ENCODE data around the gene EXOSC5.
"Not testable (repeated sequence)": the region's sequence is repeated elsewhere in the genome, so short reads cannot be mapped to it uniquely, and the experiment has no call there.

The EXOSC5 gene

GRCh38 chr19:41405776-41406175 is 8.6 kb upstream of the EXOSC5 start:
- DNase-seq (ENCODE audit: low read depth) = no peak

DNA sequence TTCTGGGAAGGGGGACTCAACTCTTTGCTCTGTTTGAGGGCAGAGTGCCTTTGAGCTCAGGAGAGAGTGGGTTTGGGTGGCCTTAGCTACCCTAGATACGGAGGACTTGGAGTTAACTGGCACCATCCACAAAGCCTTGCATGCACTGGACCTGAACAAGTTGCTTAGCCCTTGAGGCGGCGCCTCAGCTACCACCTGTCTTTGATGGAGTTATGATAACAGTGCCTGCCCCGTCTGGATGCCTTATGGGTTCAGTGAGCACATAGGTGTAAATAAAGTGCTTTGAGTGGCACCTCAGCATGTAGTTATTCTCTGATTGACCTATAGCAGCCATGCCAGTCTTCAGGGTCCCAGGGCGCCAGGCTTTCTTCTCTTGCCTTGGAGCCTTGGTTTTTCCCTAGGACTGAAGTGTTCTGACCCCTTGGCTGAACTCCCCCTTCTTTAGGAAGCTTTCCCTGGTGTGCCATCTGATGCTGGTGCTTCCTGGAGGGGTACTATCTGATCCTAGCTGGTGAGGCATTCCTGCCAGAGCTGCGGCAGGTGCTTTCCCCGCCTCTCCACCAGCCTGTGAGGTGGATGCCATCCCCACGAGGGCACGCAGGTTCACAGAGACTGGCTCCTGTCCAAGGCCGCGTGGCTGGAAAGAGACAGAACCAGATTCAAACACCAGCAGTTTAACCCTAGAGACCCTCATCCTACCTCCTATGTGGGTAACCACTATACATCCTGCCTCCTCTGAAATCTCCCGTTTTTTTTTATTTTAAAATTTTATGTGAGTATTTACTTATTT is 6.2 kb upstream of the EXOSC5 start:
- no peak for DNase-seq (ENCODE audit: low read depth)

GRCh38 chr19:41402010-41402409 is 4.9 kb upstream of the EXOSC5 start:
- DNase-seq (ENCODE audit: low read depth) = no peak

- no peak for DNase-seq (ENCODE audit: low read depth)
These were observed 4.3 kb upstream of the EXOSC5 start for GRCh38 chr19:41401483-41401882.

- no peak for DNase-seq (ENCODE audit: low read depth)
These were observed 2.4 kb upstream of the EXOSC5 start for GRCh38 chr19:41399525-41399924.

GRCh38 chr19:41399091-41399490 is 1.9 kb upstream of the EXOSC5 start:
- DNase-seq (ENCODE audit: low read depth) = no peak

GRCh38 chr19:41398598-41398997 is 1.4 kb upstream of the EXOSC5 start:
- DNase-seq (ENCODE audit: low read depth) = no peak

DNA sequence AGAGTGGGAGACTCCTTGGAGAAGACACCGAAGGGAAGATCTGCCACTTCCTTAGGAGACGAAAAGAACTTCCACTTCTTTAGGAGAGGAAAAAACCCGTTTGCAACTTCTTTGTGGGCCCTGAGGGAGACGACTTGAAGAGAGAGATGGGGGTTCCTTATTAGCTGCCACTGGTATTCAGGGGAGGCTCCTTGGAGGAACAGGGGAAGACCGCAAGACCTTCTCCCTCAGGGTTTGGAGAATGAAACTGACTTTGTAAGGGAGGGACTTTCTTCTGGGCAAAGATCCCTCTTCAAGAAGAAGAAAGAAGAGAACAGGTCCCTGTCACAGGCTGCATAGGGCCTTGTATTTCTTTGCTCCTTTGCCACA is 875 bp upstream of the EXOSC5 start:
- DNase-seq (ENCODE audit: low read depth) = no peak

GRCh38 chr19:41395355-41395754 is 1.8 kb downstream of the EXOSC5 start:
- DNase-seq (ENCODE audit: low read depth) = no peak

GRCh38 chr19:41392775-41393174 is 4.4 kb downstream of the EXOSC5 start:
- no peak for DNase-seq (ENCODE audit: low read depth)

DNA sequence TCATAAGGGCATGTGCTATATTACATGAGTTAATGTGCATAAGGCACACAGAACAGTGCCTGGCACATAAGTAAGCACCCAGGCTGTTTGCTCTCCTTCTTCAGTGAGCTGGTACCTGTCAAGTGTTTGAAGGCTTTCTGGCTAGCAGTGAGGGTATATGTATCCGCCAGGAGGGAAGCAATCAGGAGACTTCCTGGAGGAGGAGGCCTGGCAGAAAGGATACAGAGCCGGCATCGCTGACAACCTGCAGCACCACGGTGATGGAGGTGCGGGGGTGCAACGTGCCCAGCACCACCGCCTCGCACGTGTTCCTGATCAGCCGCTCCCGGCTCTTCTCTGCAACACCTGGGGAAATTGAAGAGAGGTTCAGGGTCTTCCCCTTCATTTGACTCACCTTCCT is 5.5 kb downstream of the EXOSC5 start:
- no peak for DNase-seq (ENCODE audit: low read depth)

- no peak for DNase-seq (ENCODE audit: low read depth)
These were observed 10.7 kb downstream of the EXOSC5 start for GRCh38 chr19:41386442-41386841.

GRCh38 chr19:41384351-41384750 is 12.8 kb downstream of the EXOSC5 start:
- DNase-seq (ENCODE audit: low read depth) = no peak

GRCh38 chr19:41381536-41381935 is 15.6 kb downstream of the EXOSC5 start:
- DNase-seq (ENCODE audit: low read depth) = not testable (repeated sequence)

DNA sequence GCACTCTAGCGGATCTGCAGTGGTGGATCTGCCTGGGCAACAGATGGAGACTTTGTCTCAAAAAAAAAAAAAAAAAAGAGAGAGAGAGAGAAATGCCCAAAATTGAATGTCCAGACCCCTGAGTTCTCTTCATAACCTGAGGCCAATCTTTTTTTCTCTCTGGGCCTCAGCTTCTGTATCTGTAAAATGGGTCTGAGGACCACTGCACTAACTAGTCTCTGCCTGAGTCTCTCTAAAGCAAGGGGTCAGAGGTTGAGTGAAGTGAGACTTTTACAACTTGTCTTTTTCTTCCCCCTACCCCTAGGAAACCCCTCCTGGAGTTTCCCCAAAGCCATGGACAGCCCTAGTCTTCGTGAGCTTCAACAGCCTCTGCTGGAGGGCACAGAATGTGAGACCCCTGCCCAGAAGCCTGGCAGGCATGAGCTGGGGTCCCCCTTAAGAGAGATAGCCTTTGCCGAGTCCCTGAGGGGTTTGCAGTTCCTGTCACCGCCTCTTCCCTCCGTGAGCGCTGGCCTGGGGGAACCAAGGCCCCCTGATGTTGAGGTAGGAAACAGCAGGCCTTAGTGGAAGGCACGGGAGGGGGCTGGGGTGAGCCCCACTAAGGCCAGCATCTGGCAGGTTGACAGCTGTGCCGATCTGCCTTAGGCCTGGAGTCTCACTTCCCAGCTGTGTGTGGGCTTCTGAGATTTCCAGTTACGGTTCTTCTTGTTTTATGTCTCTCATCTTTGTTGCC is 19.0 kb downstream of the EXOSC5 start:
- no peak for DNase-seq (ENCODE audit: low read depth)

- DNase-seq (ENCODE audit: low read depth) = no peak
These were observed 20.2 kb downstream of the EXOSC5 start for GRCh38 chr19:41376998-41377365.

DNA sequence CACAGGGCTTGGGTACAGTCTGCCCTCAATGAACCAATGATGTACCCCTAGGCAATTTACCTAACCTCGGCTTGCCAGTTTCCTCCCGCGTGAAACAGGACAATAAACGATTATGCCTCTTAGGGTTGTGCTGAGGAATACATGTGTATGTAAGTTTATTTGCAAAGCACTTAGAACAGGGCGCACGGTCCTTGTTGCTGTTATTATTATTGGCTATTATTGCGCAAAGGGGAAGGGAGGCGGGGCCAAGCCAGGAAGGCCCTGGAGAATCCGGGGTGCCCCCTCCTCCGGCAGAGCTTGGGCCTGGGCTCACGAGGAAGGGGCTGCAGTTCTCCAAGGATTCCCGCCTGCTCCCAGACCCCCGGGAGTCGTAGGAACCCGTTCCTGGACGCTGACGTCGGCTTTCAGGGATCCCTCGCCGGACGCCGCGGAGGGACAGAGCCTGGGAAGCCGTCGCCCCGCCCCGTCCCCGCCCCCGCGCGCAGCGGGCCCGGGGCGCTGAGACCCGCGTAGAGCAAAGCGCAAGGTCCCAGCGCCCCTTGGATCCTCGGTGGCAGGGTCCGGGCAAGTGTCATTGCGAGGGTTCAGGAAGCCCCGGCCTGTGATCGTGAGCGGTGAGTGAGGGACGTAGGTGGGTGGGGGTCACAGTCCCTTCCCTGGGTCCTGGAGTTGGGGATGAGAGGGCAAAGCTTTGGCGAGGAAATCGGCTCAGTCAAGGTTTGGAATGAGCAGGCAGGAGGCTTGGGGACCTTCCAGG is 20.7 kb downstream of the EXOSC5 start, which contains the start of gene TMEM91:
TMEM91 (plus strand) TSS at position 293 of the 757 bp plus-strand sequence. CDS start 1,777 bp downstream, outside the sequence.
- DNase-seq (ENCODE audit: low read depth) = no peak

GRCh38 chr19:41373993-41374392 is 23.2 kb downstream of the EXOSC5 start:
- no peak for DNase-seq (ENCODE audit: low read depth)

GRCh38 chr19:41372501-41372900 is 24.7 kb downstream of the EXOSC5 start:
- DNase-seq (ENCODE audit: low read depth) = no peak

- no peak for DNase-seq (ENCODE audit: low read depth)
These were observed 25.6 kb downstream of the EXOSC5 start for GRCh38 chr19:41371541-41371940.

- DNase-seq (ENCODE audit: low read depth) = not testable (repeated sequence)
These were observed 26.0 kb downstream of the EXOSC5 start for GRCh38 chr19:41371119-41371518.

- no peak for DNase-seq (ENCODE audit: low read depth)
These were observed 27.4 kb downstream of the EXOSC5 start for GRCh38 chr19:41369769-41370168.

DNA sequence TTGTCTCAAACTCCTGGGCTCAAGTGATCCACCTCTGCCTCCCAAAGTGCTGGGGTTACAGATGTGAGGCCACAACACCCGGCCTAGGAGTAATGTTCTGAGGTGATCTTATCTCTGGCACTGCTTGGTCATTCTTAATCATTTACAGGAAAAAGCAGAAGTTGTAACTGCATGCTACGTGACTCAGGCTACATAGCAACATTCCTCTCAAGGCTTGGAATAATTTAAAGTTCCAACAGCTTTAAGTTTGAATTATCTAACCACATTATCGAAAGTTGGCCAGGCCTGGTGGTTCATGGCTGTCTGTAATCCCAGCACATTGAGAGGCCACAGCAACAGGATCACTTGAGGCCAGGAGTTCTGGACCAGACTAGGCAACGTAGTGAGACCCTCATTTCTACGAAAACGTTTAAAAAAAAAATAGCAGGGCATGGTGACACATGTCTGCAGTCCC is 29.3 kb downstream of the EXOSC5 start:
- no peak for DNase-seq (ENCODE audit: low read depth)

Data from activated T-cell treated with anti-CD3 and anti-CD28 coated beads for 1 hour (primary cell).